NB4 (cell line): ENCODE data around the gene COL4A5.

Experiments used
- CTCF ChIP-seq: IDR thresholded peaks from one replicate; pipeline ENCODE4 v1.5.1; 2012; ENCODE audit warnings: low read depth, low read length
- MAX ChIP-seq: IDR thresholded peaks from 2 replicates; pipeline ENCODE4 v1.6.1; 2011; ENCODE audit warnings: low read depth, low read length
- MYC ChIP-seq: IDR thresholded peaks from 2 replicates; pipeline ENCODE4 v1.6.1; 2011; ENCODE audit warnings: low read depth, low read length
- POLR2A ChIP-seq: IDR thresholded peaks from 2 replicates; pipeline ENCODE4 v1.6.1; 2011; ENCODE audit warnings: mild to moderate bottlenecking; ENCODE audit not compliant: insufficient read length; ENCODE audit errors: extremely low read depth

GRCh38 chrX:108601276-108601675 is 161.6 kb downstream of the COL4A5 start:
- no peak for TF ChIP-seq POLR2A
- no peak for TF ChIP-seq CTCF
- no peak for TF ChIP-seq MAX
- TF ChIP-seq MYC: no peak
